Ishikawa (cell line): ENCODE data around the gene GNAT1.

Experiments used
- EGR1 ChIP-seq: IDR thresholded peaks from 2 replicates; pipeline ENCODE4 v1.6.1; 2012
- EP300 ChIP-seq: IDR thresholded peaks from 2 replicates; pipeline ENCODE4 v1.6.1; 2012; ENCODE audit warnings: borderline replicate concordance
- FOXM1 ChIP-seq: IDR thresholded peaks from 2 replicates; pipeline ENCODE4 v1.6.1; 2012; ENCODE audit warnings: low read depth, borderline replicate concordance
- RAD21 ChIP-seq: IDR thresholded peaks from 2 replicates; pipeline ENCODE4 v1.6.1; 2012; ENCODE audit warnings: low read depth
- REST ChIP-seq: IDR thresholded peaks from 2 replicates; pipeline ENCODE4 v1.6.1; 2012; ENCODE audit warnings: low read depth, mild to moderate bottlenecking
- TAF1 ChIP-seq: IDR thresholded peaks from 2 replicates; pipeline ENCODE4 v1.6.1; 2012; ENCODE audit warnings: low read depth, mild to moderate bottlenecking
- YY1 ChIP-seq: IDR thresholded peaks from 2 replicates; pipeline ENCODE4 v1.6.1; 2012; ENCODE audit warnings: low read depth
- ZBTB7A ChIP-seq: IDR thresholded peaks from 2 replicates; pipeline ENCODE4 v1.6.1; 2012; ENCODE audit warnings: low read depth

DNA sequence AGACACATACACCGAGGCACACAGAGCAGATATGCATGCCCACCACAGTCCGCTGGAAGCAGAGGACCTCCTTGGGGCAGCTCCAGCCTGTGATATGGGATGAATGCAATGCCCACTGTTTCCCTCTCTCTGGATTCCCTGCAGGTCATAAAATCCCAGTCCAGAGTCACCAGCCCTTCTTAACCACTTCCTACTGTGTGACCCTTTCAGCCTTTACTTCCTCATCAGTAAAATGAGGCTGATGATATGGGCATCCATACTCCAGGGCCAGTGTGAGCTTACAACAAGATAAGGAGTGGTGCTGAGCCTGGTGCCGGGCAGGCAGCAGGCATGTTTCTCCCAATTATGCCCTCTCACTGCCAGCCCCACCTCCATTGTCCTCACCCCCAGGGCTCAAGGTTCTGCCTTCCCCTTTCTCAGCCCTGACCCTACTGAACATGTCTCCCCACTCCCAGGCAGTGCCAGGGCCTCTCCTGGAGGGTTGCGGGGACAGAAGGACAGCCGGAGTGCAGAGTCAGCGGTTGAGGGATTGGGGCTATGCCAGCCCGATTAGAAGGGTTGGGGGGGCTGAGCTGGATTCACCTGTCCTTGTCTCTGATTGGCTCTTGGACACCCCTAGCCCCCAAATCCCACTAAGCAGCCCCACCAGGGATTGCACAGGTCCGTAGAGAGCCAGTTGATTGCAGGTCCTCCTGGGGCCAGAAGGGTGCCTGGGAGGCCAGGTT lies at the start of gene GNAT1:
- no peak for TF ChIP-seq RAD21
- no peak for TF ChIP-seq EP300
- TF ChIP-seq ZBTB7A, result no peak
- TF ChIP-seq YY1, result no peak
- TF ChIP-seq EGR1, result no peak
- no peak for TF ChIP-seq FOXM1
- TF ChIP-seq TAF1, result no peak
- TF ChIP-seq REST, result no peak
